Fibroblast of lung (primary cell): ENCODE data around the gene ENG.

Source experiments
- CTCF ChIP-seq, 2 donors: IDR thresholded peaks in 1 of 2; conservative IDR thresholded peaks in 1 of 2; 1 replicate in 1 of 2; 2 replicates in 1 of 2; pipeline ENCODE4 v1.5.1; 2011 to 2012; ENCODE audit warnings: low read length in 2 of 2, control low read depth in 1 of 2, inconsistent platforms in 1 of 2, low read depth in 1 of 2, mild to moderate bottlenecking in 1 of 2
- EZH2 ChIP-seq: IDR thresholded peaks from 2 replicates; pipeline ENCODE4 v1.5.1; 2012; ENCODE audit warnings: low read length, control low read depth, mild to moderate bottlenecking; ENCODE audit errors: missing control alignments

GRCh38 chr9:127899128-127899943 is 44.9 kb upstream of the ENG start, which contains the start of gene ST6GALNAC6:
- TF ChIP-seq EZH2 (no peak), CTCF (conservative IDR thresholded peaks at IDR 0.05 in 1 of 2, IDR thresholded peaks at IDR 0.05 in 1 of 2; ENCODE audit: low read depth in 1 of 2, low read length in 2 of 2) (no peak)
